DOHH2 (cell line): ENCODE data around the gene NPIPA8.
"Not testable (repeated sequence)": the region's sequence is repeated elsewhere in the genome, so short reads cannot be mapped to it uniquely, and the experiment has no call there.

Source experiments
- H3F3A ChIP-seq: fragments of 200-600 bp; sonication (generic), shearing (Covaris generic); 2 replicates; pipeline ENCODE4 v1.6.0; 2016; ENCODE audit warnings: antibody characterized with exemption, mild to moderate bottlenecking; ENCODE audit not compliant: control insufficient read depth, insufficient read depth
- H3K27ac ChIP-seq: fragments of 200-600 bp; sonication (generic); 2 replicates; pipeline ENCODE4 v1.5.1; 2014; ENCODE audit warnings: low read depth, mild to moderate bottlenecking, low read length, moderate library complexity
- H3K27me3 ChIP-seq: fragments of 200-600 bp; sonication (generic); 2 replicates; pipeline ENCODE4 v1.6.1; 2014; ENCODE audit warnings: mild to moderate bottlenecking, low read length, mixed read lengths; ENCODE audit not compliant: control insufficient read depth
- H3K36me3 ChIP-seq: fragments of 200-600 bp; sonication (generic); 2 replicates; pipeline ENCODE4 v1.6.1; 2014; ENCODE audit warnings: mild to moderate bottlenecking, low read length, moderate library complexity, mixed read lengths; ENCODE audit not compliant: control insufficient read depth
- H3K4me1 ChIP-seq: fragments of 200-600 bp; sonication (generic); 2 replicates; pipeline ENCODE4 v1.6.1; 2014; ENCODE audit warnings: mild to moderate bottlenecking, low read length, mixed read lengths; ENCODE audit not compliant: control insufficient read depth
- H3K4me2 ChIP-seq: fragments of 200-600 bp; sonication (generic); 2 replicates; pipeline ENCODE4 v1.6.0; 2014; ENCODE audit warnings: mild to moderate bottlenecking, low read length, moderate library complexity
- H3K4me3 ChIP-seq: fragments of 200-600 bp; sonication (generic); 2 replicates; pipeline ENCODE4 v1.5.1; 2014; ENCODE audit warnings: mild to moderate bottlenecking, low read length, mixed read lengths
- H3K79me2 ChIP-seq: fragments of 200-600 bp; sonication (generic); 2 replicates; pipeline ENCODE4 v1.6.1; 2014; ENCODE audit warnings: mild to moderate bottlenecking, low read length, mixed read lengths; ENCODE audit not compliant: control insufficient read depth
- H3K9me2 ChIP-seq: fragments of 200-600 bp; sonication (generic); replicated peaks from 2 replicates; pipeline ENCODE4 v1.6.1; 2014; ENCODE audit warnings: mild to moderate bottlenecking, low read length, mixed read lengths; ENCODE audit not compliant: control insufficient read depth
- H3K9me3 ChIP-seq: fragments of 200-600 bp; sonication (generic); 2 replicates; pipeline ENCODE4 v1.6.1; 2014; ENCODE audit warnings: antibody characterized with exemption, low read length, mixed read lengths; ENCODE audit not compliant: control insufficient read depth, insufficient read depth
- H4K20me1 ChIP-seq: fragments of 200-600 bp; sonication (generic); 2 replicates; pipeline ENCODE4 v1.6.0; 2014; ENCODE audit warnings: low read depth, mild to moderate bottlenecking, antibody characterized with exemption, low read length, moderate library complexity; ENCODE audit not compliant: control insufficient read depth, insufficient read depth

The NPIPA8 gene

DNA sequence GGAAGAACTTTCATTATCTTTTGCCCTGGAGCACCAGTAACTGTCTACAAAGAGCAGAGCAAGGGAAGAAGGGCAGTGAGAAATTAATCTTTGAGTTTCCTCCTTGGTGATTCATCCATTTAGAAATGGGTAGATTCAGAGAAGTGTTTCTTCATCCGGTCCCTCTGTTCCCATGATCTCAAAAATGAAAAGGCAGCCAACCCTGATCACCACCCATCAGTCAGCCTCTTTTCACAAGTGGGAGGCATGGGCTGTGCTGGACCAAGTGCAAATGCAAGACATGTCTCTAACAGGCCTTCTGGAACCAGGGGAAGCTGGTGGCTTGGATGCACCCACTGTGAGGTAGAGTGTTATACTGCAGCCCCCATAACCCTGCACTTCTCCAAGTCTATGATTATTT lies 38.8 kb downstream of the NPIPA8 start:
- H3K4me1 ChIP-seq, H3K9me2 ChIP-seq, H3K36me3 ChIP-seq: not testable (repeated sequence)

DNA sequence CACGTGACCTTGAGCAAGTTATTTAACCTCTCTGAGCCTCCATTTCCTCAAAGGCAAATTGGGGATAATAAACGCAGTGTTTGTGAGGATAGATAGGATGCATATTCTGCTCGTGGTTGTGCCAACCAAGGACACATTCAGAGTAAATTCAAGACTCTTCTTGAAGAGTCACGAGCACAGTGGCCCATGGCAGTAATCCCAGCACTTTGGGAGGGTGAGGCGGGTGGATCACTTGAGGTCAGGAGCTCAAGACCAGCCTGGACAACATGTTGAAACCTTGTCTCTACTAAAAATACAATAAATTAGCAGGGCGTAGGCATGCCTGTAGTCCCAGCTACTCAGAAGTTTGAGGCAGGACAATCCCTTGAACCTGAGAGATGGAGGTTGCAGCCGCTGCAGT lies 39.6 kb downstream of the NPIPA8 start:
- H3F3A ChIP-seq, H3K9me3 ChIP-seq, H3K27me3 ChIP-seq, H3K9me2 ChIP-seq, H3K36me3 ChIP-seq, H3K4me2 ChIP-seq, H3K4me1 ChIP-seq, H3K27ac ChIP-seq, H3K79me2 ChIP-seq, H3K4me3 ChIP-seq, H4K20me1 ChIP-seq: not testable (repeated sequence)

More for the DNA sequence above, 38.8 kb downstream of the NPIPA8 start:
- H3K79me2 ChIP-seq, H3K4me3 ChIP-seq, H3K27ac ChIP-seq, H3K27me3 ChIP-seq, H3K4me2 ChIP-seq, H3F3A ChIP-seq, H3K9me3 ChIP-seq, H4K20me1 ChIP-seq: not testable (repeated sequence)

DNA sequence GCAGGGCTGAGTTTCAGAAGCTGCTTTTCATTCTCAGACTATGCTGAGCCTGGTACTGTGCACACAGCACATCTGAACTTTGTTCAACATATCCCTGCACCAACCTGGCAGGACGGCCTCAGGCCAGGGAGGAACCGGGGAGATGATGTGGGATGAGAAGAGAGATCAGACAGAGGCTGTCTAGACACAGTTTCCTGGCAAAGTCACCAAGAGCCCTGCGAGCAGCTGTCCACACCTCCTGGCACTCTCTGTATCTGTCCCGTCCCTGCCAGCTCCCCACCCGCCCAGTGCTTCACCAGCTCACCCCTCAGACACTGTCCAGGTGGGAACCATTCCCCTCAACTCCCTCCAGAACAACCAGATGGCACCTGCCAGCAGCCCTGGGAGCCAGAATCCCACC lies 42.2 kb downstream of the NPIPA8 start:
- H3K4me2 ChIP-seq, H3K4me1 ChIP-seq: not testable (repeated sequence)

DNA sequence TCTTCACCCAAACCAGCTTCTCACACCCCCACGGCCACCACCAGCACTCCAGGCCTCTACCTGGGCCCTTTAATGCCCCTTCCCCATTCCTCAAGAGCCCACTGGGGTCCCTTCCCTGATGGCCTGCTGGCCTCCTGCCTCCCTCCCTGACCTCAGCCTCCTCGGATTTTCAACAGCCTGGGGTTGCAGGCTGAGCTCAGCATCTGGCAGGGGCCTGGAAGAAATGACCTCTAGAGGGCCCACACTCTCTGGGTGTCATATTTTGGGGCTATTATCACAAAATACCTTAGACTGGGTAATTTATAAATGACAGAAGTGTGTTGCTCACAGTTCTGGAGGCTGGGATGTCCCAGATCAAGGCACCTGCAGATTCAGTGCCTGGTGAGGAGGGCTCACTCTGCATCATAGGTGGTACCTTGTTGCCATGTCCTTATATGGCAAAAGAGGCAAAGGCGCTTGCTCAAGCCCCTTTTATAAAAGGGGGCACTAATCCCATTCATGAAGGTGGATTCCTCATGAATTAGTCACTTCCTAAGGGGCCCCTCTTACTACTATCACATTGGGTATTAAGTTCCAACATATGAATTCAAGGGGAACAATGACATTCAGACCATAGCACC lies 43.1 kb downstream of the NPIPA8 start:
- H3K4me3 ChIP-seq, H3K4me2 ChIP-seq, H3K27me3 ChIP-seq, H3K9me3 ChIP-seq, H3K36me3 ChIP-seq, H3K79me2 ChIP-seq, H3F3A ChIP-seq, H4K20me1 ChIP-seq, H3K27ac ChIP-seq, H3K9me2 ChIP-seq, H3K4me1 ChIP-seq: not testable (repeated sequence)

More for the DNA sequence above, 42.2 kb downstream of the NPIPA8 start:
- not testable (repeated sequence) for H3K9me2 ChIP-seq, H3K27ac ChIP-seq, H4K20me1 ChIP-seq, H3K36me3 ChIP-seq, H3K79me2 ChIP-seq, H3K9me3 ChIP-seq, H3K4me3 ChIP-seq, H3K27me3 ChIP-seq, H3F3A ChIP-seq

DNA sequence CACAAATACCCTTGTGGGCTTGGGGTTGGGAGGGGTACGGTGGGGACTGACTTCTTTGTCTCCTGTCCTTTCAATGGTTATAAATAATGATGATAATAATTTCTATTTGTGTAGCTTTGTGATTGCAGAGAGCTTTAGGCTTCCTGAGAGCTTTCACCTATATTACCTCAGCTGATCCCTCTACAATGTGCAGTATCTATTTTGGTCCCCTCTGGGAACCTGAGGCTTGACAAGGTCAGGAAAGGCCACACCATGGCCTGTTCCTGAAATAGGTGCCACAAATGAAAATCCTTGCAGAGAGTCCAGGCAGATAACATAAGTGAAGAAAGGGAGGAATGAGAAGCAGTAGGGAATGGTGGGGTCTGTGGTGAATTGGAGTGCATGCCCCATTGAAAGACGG lies 45.6 kb downstream of the NPIPA8 start:
- not testable (repeated sequence) for H3K27me3 ChIP-seq, H3K4me2 ChIP-seq, H3F3A ChIP-seq, H3K36me3 ChIP-seq, H3K9me2 ChIP-seq, H3K9me3 ChIP-seq, H3K4me3 ChIP-seq, H3K27ac ChIP-seq, H3K79me2 ChIP-seq, H4K20me1 ChIP-seq, H3K4me1 ChIP-seq

DNA sequence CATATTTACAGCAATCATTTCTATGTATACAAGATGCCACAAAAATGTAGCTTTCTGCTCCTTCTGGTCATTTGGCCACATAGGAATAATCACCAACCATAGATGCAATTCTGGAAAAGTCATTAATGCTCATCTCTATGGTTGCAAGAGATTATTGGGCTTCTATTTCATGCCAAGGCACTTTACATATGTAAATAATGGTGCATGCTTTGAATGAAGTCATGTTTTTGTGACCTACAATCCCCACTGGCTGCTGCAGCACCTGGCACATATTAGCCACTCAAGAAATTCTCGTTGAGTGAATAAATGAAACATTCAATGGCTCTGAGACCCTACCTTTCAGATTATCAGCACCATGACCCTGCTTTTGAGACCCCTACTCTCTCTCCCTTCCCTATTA lies 50.2 kb downstream of the NPIPA8 start:
- not testable (repeated sequence) for H3K79me2 ChIP-seq, H3K4me2 ChIP-seq, H3K27ac ChIP-seq, H4K20me1 ChIP-seq, H3K9me2 ChIP-seq, H3K9me3 ChIP-seq, H3K4me1 ChIP-seq, H3K4me3 ChIP-seq, H3F3A ChIP-seq, H3K27me3 ChIP-seq, H3K36me3 ChIP-seq

DNA sequence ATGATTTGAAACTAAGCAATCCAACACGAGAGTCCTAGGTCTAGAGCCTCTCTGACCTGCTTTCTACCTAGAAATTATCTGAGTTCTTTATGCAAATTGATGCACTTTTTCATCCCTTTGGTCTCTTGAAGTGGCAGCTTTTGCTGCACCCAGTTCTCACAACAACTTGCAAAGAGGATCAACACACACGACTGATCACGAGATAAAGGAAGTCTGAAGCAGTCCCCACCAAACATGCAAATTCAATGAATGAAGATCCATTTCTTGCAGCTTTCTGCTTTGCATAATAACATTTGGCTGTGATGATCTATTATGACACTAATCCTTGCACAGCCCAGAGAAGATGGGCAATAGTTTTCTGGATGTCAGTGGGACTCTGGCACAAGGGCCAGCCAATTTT lies 56.2 kb downstream of the NPIPA8 start:
- not testable (repeated sequence) for H3K36me3 ChIP-seq, H3K27ac ChIP-seq, H3K9me3 ChIP-seq, H4K20me1 ChIP-seq, H3K4me2 ChIP-seq, H3K79me2 ChIP-seq, H3K9me2 ChIP-seq, H3K4me3 ChIP-seq, H3F3A ChIP-seq, H3K27me3 ChIP-seq, H3K4me1 ChIP-seq

DNA sequence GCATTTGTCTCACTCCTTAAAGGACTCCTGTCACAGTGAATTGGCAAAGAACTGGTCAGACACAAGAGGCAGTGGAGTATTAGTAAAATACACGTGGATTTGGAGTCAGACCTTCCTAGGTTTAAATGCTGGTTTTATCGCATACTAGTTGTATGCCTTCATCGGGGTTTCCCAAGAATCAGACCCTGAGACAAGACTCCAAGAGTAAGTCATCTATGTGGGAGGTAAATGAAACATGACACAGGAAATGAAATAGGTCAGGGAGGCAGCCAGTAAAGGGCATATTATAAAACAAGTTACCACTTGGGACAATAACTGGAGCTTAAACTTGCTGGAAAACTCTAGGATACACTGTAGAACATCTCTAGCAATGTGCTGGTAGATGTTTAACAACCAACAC lies 59.8 kb downstream of the NPIPA8 start:
- H3K9me3 ChIP-seq, H3K27me3 ChIP-seq, H3K9me2 ChIP-seq, H4K20me1 ChIP-seq, H3K4me2 ChIP-seq, H3K36me3 ChIP-seq, H3F3A ChIP-seq, H3K27ac ChIP-seq, H3K4me1 ChIP-seq, H3K4me3 ChIP-seq, H3K79me2 ChIP-seq: not testable (repeated sequence)
